Thymus (tissue), 11 donors: Measurements from ENCODE around the gene ANKRD28. TPM values are rescaled to one million over a fixed set of nuclear protein-coding genes. Genes with fewer than 3 reads are reported as not detected.

Experiments used
- DNase-seq, 9 donors: peaks; one replicate each; pipeline ENCODE4 v3.0.0-alpha.2; 2013; ENCODE audit warnings: low spot score in 9 of 9, low read depth in 6 of 9, missing footprints in 1 of 9
- H3K27ac ChIP-seq, 2 donors: one replicate each; pipeline ENCODE4 v1.5.1; 2013; ENCODE audit warnings: control low read depth in 1 of 2, low read depth in 1 of 2, low read length in 1 of 2, mild to moderate bottlenecking in 1 of 2, moderate library complexity in 1 of 2
- H3K27me3 ChIP-seq, 2 donors: one replicate each; pipeline ENCODE4 v1.5.1; 2013; ENCODE audit warnings: low read length in 1 of 2; ENCODE audit not compliant: control insufficient read depth in 2 of 2, insufficient read depth in 1 of 2
- H3K36me3 ChIP-seq, 2 donors: one replicate each; pipeline ENCODE4 v1.5.1; 2013; ENCODE audit warnings: low read length in 1 of 2, mild to moderate bottlenecking in 1 of 2, moderate library complexity in 1 of 2; ENCODE audit not compliant: control insufficient read depth in 2 of 2, insufficient read depth in 2 of 2
- H3K4me1 ChIP-seq, 2 donors: one replicate each; pipeline ENCODE4 v1.5.1; 2013; ENCODE audit warnings: low read length in 2 of 2; ENCODE audit not compliant: control insufficient read depth in 2 of 2, insufficient read depth in 2 of 2
- H3K4me3 ChIP-seq, 2 donors: one replicate each; pipeline ENCODE4 v1.5.1; 2013; ENCODE audit warnings: low read length in 2 of 2, control low read depth in 1 of 2, mild to moderate bottlenecking in 1 of 2
- H3K9me3 ChIP-seq, 2 donors: one replicate each; pipeline ENCODE4 v1.5.1; 2013; ENCODE audit warnings: low read length in 1 of 2, mild to moderate bottlenecking in 1 of 2; ENCODE audit not compliant: control insufficient read depth in 2 of 2, insufficient read depth in 1 of 2
- WGBS: extraction: QIAGEN DNeasy Blood & Tissue Kit; methylation state at CpG from one replicate; pipeline ENCODE4 v1.1.7; 2013; 5-methylcytosine and 5-hydroxymethylcytosine counted together
- polyA plus RNA-seq: library from polyadenylated mRNA; stranded (reverse); fragments of 200-250 nt; gene quantifications from one replicate; pipeline ENCODE4 v1.2.3, GENCODE V29; 2013
- total RNA-seq: library from RNA; stranded (reverse); fragments of 120-200 nt; gene quantifications from one replicate; pipeline ENCODE4 v1.2.4, GENCODE V29; 2013
- donor health status: healthy.

ANKRD28 gene
- total and polyA plus RNA-seq, 2 donors, result 26.5 to 27.1 TPM

GRCh38 chr3:15707779-15708178, 90.0 kb downstream of the ANKRD28 start:
- Histone ChIP-seq H3K9me3 (no peaks in the 10 kb centered on the region), H3K27ac (no peak overlapping the region), H3K4me1 (no peaks in the 10 kb centered on the region), H3K36me3 (peaks cover 9 to 25% of the 10 kb centered on the region in 2 donors), H3K4me3 (no peak overlapping the region), H3K27me3 (no peaks in the 10 kb centered on the region)
- DNase-seq, result no peak
- WGBS, result 95% methylated on average over 1 of the region's 1 CpG

- H3K27ac ChIP-seq, result no peak overlapping the region
- H3K36me3 ChIP-seq, result peaks cover 3 to 14% of the 10 kb centered on the region in 2 donors
- H3K4me1 ChIP-seq, result no peaks in the 10 kb centered on the region
- no peaks in the 10 kb centered on the region for H3K9me3 ChIP-seq
- DNase-seq, result no peak
- WGBS, result 98% methylated on average over 2 of the region's 2 CpGs
- H3K4me3 ChIP-seq, result no peak overlapping the region
- no peaks in the 10 kb centered on the region for H3K27me3 ChIP-seq
Observed at GRCh38 chr3:15703346-15703745, 94.4 kb downstream of the ANKRD28 start.

- no peaks in the 10 kb centered on the region for H3K9me3 ChIP-seq
- no peak for DNase-seq
- peaks cover 0 to 27% of the 10 kb centered on the region in 2 donors for H3K36me3 ChIP-seq
- WGBS, result 95% methylated on average over 1 of the region's 1 CpG
- H3K27me3 ChIP-seq, result no peaks in the 10 kb centered on the region
- no peak overlapping the region for H3K27ac ChIP-seq
- no peaks in the 10 kb centered on the region for H3K4me1 ChIP-seq
- H3K4me3 ChIP-seq, result no peak overlapping the region
Observed at GRCh38 chr3:15694628-15695027, 103.2 kb downstream of the ANKRD28 start.

GRCh38 chr3:15693355-15693754, 104.4 kb downstream of the ANKRD28 start:
- no peaks in the 10 kb centered on the region for H3K9me3 ChIP-seq
- no peaks in the 10 kb centered on the region for H3K27me3 ChIP-seq
- peaks cover 0 to 37% of the 10 kb centered on the region in 2 donors for H3K36me3 ChIP-seq
- no peaks in the 10 kb centered on the region for H3K4me1 ChIP-seq
- no peak overlapping the region for H3K4me3 ChIP-seq
- 67% methylated on average over 1 of the region's 1 CpG for WGBS
- DNase-seq, result no peak
- H3K27ac ChIP-seq, result no peak overlapping the region

- H3K36me3 ChIP-seq, result peaks cover 0 to 58% of the 10 kb centered on the region in 2 donors
- no peak for DNase-seq
- no peak overlapping the region for H3K4me3 ChIP-seq
- H3K27me3 ChIP-seq, result no peaks in the 10 kb centered on the region
- 98% methylated on average over 5 of the region's 5 CpGs for WGBS
- no peaks in the 10 kb centered on the region for H3K9me3 ChIP-seq
- no peak overlapping the region for H3K27ac ChIP-seq
- H3K4me1 ChIP-seq, result no peaks in the 10 kb centered on the region
Observed at GRCh38 chr3:15690748-15691147, 107.0 kb downstream of the ANKRD28 start.

- H3K9me3 ChIP-seq, result no peaks in the 10 kb centered on the region
- peaks cover 0 to 55% of the 10 kb centered on the region in 2 donors for H3K36me3 ChIP-seq
- no peak for DNase-seq
- WGBS, result 98% methylated on average over 4 of the region's 4 CpGs
- H3K4me1 ChIP-seq, result no peaks in the 10 kb centered on the region
- H3K4me3 ChIP-seq, result no peak overlapping the region
- H3K27ac ChIP-seq, result no peak overlapping the region
- H3K27me3 ChIP-seq, result no peaks in the 10 kb centered on the region
Observed at GRCh38 chr3:15690230-15690629, 107.5 kb downstream of the ANKRD28 start.

GRCh38 chr3:15685927-15686326, 111.9 kb downstream of the ANKRD28 start:
- no peaks in the 10 kb centered on the region for H3K27me3 ChIP-seq
- H3K4me3 ChIP-seq, result no peak overlapping the region
- H3K9me3 ChIP-seq, result no peaks in the 10 kb centered on the region
- WGBS, result 93% methylated on average over 7 of the region's 7 CpGs
- no peaks in the 10 kb centered on the region for H3K4me1 ChIP-seq
- no peak for DNase-seq
- peaks cover 0 to 64% of the 10 kb centered on the region in 2 donors for H3K36me3 ChIP-seq
- no peak overlapping the region for H3K27ac ChIP-seq

- Histone ChIP-seq H3K4me3 (no peak overlapping the region), H3K9me3 (no peaks in the 10 kb centered on the region), H3K4me1 (no peaks in the 10 kb centered on the region), H3K36me3 (peaks cover 5 to 57% of the 10 kb centered on the region in 2 donors), H3K27me3 (no peaks in the 10 kb centered on the region), H3K27ac (no peak overlapping the region)
- DNase-seq, result no peak
- WGBS, result 97% methylated on average over 1 of the region's 1 CpG
Observed at GRCh38 chr3:15683253-15683652, 114.5 kb downstream of the ANKRD28 start.

GRCh38 chr3:15682561-15683185, 115.1 kb downstream of the ANKRD28 start:
- H3K4me1 ChIP-seq, result no peaks in the 10 kb centered on the region
- no peaks in the 10 kb centered on the region for H3K9me3 ChIP-seq
- peaks cover 5 to 58% of the 10 kb centered on the region in 2 donors for H3K36me3 ChIP-seq
- WGBS, result 71% methylated on average over 3 of the region's 3 CpGs
- no peaks in the 10 kb centered on the region for H3K27me3 ChIP-seq
- no peak overlapping the region for H3K27ac ChIP-seq
- no peak overlapping the region for H3K4me3 ChIP-seq
- DNase-seq, result no peak
